CD4-positive, alpha-beta T cell treated with Interleukin-6 for 4 hours (primary cell): Measurements from ENCODE around the gene TMEM39B.
A peak's percentile ranks its signal among the peaks of the same experiment; 100 is the strongest.
"Not testable (repeated sequence)": the region's sequence is repeated elsewhere in the genome, so short reads cannot be mapped to it uniquely, and the experiment has no call there.

Experiments used
- DNase-seq: peaks from one replicate; pipeline ENCODE4 v3.0.0-alpha.2; 2020; ENCODE audit warnings: mixed read lengths

The TMEM39B gene

GRCh38 chr1:32072622-32073298 is at the start of gene TMEM39B:
Gene TMEM39B (plus strand): TSS chr1:32072939. CDS start chr1:32073048, 109 bp downstream.
- peak; percentile 97 for DNase-seq

DNA sequence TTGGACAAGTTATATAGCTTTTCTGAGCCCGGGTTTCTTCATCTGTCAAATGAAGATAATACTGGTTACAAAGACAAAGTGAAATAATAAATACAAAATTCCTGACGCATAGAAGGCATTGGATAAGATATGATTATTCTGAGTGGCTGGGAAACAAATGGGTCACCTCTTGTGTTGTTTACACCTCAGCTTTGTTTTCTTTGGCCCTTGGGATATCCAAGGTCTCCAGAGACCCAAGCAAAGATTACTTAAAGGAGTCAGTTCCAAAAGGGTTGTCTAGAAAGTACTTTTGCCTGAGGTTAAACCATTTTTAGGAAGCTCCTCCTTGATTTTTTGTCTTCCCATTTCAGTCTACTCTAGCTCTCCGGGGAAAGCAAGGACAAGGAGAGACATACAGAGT is 49.4 kb upstream of the TMEM39B start:
- no peak for DNase-seq

- no peak for DNase-seq
Measured at GRCh38 chr1:32025515-32025914, 47.2 kb upstream of the TMEM39B start.

DNA sequence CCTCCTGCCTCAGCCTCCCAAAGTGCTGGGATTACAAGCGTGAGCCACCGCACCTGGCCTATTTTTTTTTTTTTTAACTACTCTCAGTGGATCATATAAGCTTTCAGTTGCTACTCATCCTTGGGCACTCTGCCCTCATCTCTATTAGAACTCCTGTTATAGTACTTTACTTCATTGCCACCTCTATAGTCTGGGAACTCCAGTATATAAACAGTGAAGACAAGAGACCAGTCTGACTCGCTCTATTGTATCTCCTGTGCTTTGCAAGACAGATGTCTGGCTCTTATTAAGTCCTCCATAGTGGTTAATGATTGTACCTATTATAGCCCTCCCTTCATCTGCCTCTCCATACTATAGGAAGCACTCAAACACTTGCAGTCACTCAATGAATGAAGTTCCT is 44.0 kb upstream of the TMEM39B start:
- DNase-seq, result no peak

DNA sequence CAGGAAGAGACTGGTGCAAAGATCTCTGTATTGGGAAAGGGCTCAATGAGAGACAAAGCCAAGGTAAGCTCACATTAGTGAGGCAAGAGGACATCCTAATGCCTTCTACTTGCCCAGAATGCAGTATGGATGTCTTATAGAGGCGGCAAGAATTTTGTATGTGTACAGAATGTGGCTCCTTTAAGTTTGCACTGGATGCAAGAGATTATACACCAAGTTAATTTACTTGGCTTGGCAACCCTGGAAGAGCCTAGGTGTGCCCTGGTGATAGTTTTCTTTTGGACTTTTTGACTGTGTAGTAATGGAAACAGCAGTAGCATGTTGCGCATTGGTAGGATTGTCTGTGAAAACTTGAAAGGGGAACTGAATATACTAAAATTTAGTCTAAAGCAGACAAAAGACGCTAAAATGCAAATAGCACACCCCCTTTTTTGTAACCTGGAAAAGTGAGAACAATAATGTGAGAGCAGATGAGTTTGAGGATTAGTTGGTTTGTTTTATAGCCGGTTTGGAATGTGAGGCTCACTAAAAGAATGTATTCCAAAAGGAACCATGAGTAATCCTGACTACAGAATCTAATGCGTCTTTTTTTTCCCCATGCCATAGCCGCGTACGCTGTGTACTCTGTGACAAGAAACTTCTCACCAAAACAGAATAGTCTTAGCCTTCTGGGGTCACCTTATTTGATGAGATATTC is 41.0 kb upstream of the TMEM39B start:
- DNase-seq, result no peak

DNA sequence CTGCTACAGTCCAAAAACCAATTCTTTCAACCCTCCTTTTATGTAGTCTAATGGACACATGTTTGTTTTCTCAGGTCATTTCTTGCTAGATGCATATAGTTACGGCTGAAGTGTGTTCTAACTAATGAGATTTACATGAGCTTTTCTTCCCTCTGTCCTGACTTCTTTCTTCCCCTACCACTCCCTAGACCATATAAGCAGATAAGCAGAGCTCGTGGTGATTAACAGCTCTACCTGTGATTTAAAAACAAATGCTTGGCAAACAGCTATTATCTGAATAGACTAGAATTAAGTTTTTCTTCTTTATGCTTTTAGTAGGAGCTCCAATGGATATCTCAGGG is 40.5 kb upstream of the TMEM39B start:
- no peak for DNase-seq

DNA sequence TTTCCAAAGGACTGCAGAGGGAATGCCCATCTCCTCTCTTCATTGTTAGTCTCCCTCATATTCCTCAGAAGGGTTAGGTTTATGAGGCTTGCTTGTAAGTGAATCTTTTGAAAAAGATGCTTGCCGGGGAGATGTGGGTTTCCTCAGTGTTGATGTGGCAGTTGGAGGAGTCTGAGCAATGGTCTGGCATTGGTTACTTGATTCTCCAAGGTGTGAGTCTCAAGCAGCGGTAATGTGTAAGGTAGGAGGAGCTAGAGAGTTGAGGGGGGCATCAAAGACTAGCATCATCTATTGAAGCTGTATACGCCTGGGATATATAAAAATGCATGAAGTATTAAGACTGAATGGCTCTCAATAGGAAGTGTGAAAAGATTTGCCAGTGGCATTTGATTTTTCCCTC is 37.6 kb upstream of the TMEM39B start:
- DNase-seq, result no peak

DNA sequence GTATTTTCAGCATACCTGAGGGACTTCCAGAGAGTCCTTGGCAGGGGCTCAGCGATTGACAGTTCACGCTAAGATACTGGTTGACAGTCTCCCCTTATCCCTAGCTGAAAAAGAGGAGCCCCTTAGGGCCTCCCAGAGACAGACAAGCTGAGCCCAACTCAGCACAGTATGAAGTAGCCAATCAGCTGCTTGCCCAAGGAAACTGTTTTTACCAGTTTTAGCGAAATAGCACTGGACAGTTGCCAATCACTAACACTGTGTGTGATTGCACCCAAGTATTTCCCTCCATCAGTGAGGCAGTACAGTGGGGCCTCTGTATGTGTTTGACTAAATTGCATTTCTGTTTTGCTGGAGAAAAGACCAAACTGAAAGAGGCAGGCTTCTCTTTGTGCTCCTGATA is 32.0 kb upstream of the TMEM39B start:
- no peak for DNase-seq

DNA sequence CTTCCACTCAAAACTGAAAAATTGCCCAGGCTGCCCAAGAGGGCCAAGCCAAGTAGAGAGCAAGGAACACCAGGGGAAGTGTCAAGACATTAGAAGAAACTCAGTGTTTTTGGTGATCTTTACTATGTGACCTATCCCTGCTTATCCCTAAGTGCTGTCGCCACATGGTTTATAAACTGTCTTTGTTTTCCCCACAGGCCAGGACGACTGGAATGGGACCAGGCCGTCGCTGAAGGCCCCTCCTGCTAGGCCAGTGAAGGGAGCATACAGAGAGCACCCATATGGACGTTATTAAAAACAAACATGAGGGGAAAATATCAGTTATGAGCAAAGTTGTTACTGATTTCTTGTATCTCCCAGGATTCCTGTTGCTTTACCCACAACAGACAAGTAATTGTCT is 30.4 kb upstream of the TMEM39B start:
- DNase-seq, result no peak

- DNase-seq, result no peak
Measured at GRCh38 chr1:32044234-32044633, 28.5 kb upstream of the TMEM39B start.

- no peak for DNase-seq
Measured at GRCh38 chr1:32045772-32046171, 27.0 kb upstream of the TMEM39B start.

DNA sequence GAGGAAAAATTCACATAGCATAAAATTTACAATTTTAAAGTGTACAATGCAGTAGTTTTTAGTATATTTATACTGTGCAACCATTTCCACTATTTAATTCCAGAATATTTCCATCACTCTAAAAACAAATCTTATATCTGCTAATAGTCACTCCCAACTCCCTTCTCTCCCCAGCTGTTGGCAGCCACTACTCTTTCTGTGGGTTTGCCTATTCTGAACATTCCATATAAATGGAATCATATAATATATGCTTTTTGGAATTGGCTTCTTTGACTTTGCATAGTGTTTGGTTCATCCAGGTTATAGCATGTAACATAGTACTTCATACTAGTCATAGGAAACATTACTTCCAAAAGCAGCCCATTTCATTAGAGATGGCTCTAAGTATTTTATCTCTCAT is 25.0 kb upstream of the TMEM39B start:
- DNase-seq, result no peak

DNA sequence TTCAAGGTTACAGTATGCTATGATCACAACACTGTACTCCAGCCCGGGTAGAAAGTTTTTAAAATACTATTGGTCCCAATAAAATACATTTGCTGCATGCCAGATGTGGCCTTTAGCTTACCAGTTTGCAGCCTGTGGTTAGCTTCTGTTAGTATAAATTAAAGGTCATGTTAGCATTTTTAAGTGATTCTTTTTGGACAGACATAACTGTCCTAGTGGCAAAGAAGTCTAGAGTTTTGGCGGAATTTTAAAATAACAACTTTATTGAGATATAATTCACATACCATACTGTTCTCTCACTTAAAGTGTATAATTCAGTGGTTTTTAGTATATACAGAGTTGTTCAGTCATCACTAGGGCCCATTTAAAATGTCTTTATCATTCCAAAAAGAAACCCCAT is 24.3 kb upstream of the TMEM39B start:
- no peak for DNase-seq

DNA sequence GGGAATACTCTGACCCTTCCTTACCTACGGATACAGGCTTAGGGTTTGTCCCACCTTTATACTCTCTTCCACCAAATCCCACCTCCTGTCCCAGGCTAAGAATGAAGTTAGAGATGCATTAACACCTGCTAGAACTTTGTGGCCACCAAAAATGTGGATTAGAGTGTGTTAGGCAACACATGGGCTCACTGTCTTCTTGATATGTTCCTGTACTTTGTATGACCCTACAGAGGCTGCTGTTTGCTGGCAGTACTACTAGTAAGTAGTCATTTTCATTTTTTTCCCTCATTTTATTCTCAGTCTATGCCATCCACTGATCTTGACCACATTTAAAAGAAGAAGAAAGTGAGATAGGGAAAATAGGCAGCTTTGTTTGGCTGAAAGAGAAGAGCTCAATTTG is 21.0 kb upstream of the TMEM39B start:
- no peak for DNase-seq

GRCh38 chr1:32052887-32053286 is 19.9 kb upstream of the TMEM39B start:
- no peak for DNase-seq

DNA sequence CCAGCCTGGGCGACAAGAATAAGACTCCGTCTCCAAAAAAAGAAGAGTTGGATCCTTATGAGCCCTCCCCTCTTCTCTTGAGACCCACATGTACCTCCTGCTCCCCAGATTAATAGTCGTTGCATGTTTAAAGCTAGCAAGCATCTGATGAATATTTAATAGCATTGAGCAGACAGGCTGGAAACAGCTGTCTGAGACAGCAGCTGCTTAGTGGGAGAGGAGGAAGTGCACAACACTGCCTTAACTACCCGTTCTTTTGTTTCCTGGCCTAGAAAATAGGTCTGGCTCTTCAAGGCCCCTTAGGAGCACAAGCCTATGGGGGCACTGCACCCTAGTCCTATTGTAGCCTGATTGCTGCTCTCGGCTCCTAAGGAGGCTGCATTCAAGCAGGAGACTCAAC is 17.3 kb upstream of the TMEM39B start:
- no peak for DNase-seq

DNA sequence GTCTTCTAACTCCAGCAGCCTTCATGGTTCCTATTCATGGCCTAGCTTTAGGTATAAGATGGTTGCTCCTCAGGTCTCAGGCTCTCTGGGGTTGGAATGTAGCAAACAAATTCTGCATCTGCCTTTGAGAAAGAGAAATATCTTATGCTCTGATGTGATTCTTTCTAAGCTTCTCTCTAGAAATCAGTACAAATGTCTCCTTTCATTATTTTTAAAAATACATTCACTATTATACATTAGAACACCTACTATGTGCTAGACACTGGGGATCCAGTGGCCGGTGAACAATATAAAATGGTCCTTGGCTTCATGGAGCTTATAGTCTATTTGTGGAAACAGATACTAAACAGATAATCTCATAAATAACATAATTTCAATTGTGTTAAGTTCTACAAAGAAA is 16.1 kb upstream of the TMEM39B start:
- no peak for DNase-seq

DNA sequence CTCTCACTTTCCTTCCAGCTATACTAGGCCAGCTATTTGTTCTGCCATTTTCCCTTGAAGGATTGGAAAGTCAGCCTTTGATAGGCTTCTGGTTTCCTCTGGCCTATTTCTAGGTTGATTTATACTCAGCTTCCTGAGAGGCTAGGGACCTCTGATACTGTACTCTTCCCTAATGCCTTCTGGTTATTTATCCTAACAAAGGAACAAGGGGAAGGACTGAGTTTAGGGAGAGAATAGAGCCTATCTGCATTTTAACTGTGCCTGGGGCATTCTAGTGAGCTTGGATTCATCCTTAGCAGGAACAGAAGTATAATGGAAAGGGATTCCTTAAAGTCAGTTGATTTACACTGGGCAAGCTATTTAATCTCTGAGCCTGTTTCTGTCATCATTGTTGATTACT is 11.8 kb upstream of the TMEM39B start:
- no peak for DNase-seq

DNA sequence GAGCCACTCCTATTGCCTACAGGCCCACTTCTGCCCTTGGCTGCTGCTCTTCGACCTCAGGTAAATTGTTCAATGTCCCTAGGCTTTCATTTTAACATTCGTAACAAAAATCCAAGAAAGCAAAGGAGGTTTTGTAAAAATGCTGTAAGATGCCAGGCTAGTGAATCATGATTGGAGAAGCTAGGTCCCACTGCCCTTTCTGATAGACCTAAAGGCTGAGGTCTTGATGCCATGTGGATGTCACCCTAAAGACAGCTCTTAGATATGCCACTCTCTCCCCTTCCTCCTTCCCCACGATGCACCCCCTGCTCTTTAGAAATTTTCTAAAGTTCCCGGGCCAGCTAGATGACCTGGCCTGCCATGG is 9.9 kb upstream of the TMEM39B start:
- DNase-seq, result no peak

DNA sequence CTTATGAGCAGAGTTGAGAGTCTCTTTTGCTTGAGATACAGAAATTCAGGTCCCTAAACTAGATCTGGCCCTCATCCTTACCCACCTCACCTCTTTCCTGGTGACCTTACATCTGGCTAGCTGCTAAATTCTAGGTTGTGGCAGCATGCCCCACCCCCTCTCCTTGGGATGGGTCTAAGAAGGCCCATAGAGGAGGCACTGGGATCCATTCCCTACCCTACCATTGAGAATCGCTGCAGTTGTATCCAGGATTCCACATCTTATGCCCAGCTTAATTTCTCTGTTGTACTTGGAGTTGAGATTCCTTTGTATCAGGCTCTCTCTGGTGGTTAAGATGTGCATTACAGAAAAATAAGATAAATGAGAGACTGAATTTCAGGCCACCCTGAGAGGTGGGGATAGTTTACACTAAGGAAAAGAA is 9.5 kb upstream of the TMEM39B start:
- DNase-seq, result no peak

DNA sequence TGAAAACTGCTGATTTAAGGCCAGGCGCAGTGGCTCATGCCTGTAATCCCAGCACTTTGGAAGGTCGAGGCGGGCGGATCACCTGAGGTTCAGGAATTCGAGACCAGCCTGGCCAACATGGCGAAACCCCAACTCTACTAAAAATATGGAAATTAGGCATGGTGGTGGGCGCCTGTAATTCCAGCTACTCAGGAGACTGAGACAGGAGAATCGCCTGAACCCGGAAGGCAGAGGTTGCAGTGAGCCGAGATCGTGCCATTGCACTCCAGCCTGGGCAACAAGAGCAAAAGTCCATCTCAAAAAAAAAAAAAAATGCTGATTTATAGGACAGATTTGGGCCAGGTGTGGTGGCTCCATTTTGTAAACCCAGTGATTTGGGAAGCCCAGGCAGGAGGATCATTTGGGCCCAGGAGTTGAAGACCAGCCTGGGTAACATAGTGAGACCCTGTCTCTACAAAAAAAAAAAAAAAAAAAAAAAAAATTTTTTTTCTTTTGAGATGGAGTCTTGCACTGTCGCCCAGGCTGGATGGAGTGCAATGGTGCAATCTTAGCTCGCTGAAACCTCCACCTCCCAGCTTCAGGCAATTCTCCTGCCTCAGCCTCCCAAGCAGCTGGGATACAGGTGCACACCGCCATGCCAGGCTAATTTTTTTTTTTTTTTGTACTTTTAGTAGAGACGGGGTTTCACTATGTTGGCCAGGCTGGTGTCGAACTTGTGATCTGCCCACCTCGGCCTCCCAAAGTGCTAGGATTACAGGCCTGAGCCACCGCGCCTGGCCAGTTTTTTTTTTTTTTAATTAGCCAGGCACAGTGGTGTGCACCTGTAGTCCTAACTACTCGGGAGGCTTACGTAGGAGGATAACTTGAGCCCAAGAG is 6.9 kb upstream of the TMEM39B start:
- not testable (repeated sequence) for DNase-seq

- peak; percentile 34 for DNase-seq
Measured at GRCh38 chr1:32066489-32066873, 6.3 kb upstream of the TMEM39B start.

DNA sequence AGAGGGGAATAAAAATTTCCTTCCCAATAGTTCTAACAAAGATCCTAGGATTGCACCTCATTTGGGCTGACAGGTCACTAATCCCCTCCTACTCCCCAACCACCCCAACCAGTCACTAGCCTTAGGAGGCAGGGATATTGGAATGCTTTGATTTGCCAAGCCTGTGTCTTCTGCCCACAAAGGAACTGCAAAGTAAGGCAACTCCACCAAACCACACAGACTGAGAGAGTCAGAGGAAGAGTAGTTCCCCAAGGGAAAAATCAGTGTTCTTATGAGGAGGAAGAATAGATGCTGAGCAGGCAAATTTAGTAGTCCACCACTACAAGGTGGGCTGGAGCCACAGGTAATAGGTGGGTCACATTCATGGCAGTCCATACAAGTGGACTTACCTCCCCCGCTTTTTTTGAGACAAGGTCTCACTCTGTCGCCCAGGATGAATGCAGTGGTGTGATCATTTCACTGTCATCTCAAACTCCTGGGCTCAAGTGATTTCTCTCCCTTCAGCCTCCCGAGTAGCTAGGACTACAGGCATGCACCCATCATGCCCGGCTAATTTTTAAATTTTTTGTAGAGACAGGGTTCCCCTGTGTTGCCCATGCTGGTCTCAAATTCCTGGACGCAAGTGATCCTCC is 3.7 kb upstream of the TMEM39B start:
- DNase-seq, result no peak
